GM21526 (cell line): Measurements from ENCODE around the gene TTC28.
"Not testable (repeated sequence)": the region's sequence is repeated elsewhere in the genome, so short reads cannot be mapped to it uniquely, and the experiment has no call there.

ENCODE experiments used
- ATAC-seq: cut with Tn5 transposase; IDR thresholded peaks from one replicate; pipeline ENCODE4 v1.9.1; 2021; ENCODE audit warnings: moderate library complexity; ENCODE audit not compliant: unreplicated experiment, low FRiP score

The TTC28 gene

GRCh38 chr22:28093711-28094110 lies 585.9 kb downstream of the TTC28 start:
- ATAC-seq = no peak

- no peak for ATAC-seq
Measured at GRCh38 chr22:28091486-28091885, 588.2 kb downstream of the TTC28 start.

- not testable (repeated sequence) for ATAC-seq
Measured at GRCh38 chr22:28089541-28089940, 590.1 kb downstream of the TTC28 start.

GRCh38 chr22:28077166-28077565 lies 602.5 kb downstream of the TTC28 start:
- no peak for ATAC-seq

GRCh38 chr22:28075358-28075981 lies 604.2 kb downstream of the TTC28 start:
- no peak for ATAC-seq

- no peak for ATAC-seq
Measured at GRCh38 chr22:28074526-28074925, 605.1 kb downstream of the TTC28 start.

GRCh38 chr22:28072066-28072465 lies 607.6 kb downstream of the TTC28 start:
- ATAC-seq = no peak

GRCh38 chr22:28068826-28069225 lies 610.8 kb downstream of the TTC28 start:
- ATAC-seq = no peak

- ATAC-seq = no peak
Measured at GRCh38 chr22:28064920-28065319, 614.7 kb downstream of the TTC28 start.

- ATAC-seq = no peak
Measured at GRCh38 chr22:28063656-28064055, 616.0 kb downstream of the TTC28 start.

GRCh38 chr22:28060594-28060993 lies 619.0 kb downstream of the TTC28 start:
- not testable (repeated sequence) for ATAC-seq

- ATAC-seq = no peak
Measured at GRCh38 chr22:28058036-28058435, 621.6 kb downstream of the TTC28 start.

GRCh38 chr22:28054819-28055208 lies 624.8 kb downstream of the TTC28 start:
- ATAC-seq = no peak

GRCh38 chr22:28053896-28054818 lies 625.5 kb downstream of the TTC28 start:
- ATAC-seq = no peak

GRCh38 chr22:28052825-28053269 lies 626.8 kb downstream of the TTC28 start:
- ATAC-seq = no peak

GRCh38 chr22:28051787-28052356 lies 627.8 kb downstream of the TTC28 start:
- ATAC-seq = no peak

GRCh38 chr22:28051091-28051786 lies 628.4 kb downstream of the TTC28 start:
- no peak for ATAC-seq

- ATAC-seq = no peak
Measured at GRCh38 chr22:28048529-28048928, 631.1 kb downstream of the TTC28 start.

- no peak for ATAC-seq
Measured at GRCh38 chr22:28047740-28048139, 631.9 kb downstream of the TTC28 start.

GRCh38 chr22:28046100-28046499 lies 633.5 kb downstream of the TTC28 start:
- no peak for ATAC-seq
